GM21515 (cell line): ENCODE data around the gene SLC15A1.
"Not testable (repeated sequence)": the region's sequence is repeated elsewhere in the genome, so short reads cannot be mapped to it uniquely, and the experiment has no call there.

Experiments used
- ATAC-seq: cut with Tn5 transposase; IDR thresholded peaks from one replicate; pipeline ENCODE4 v1.9.1; 2021; ENCODE audit not compliant: unreplicated experiment

SLC15A1 gene

DNA sequence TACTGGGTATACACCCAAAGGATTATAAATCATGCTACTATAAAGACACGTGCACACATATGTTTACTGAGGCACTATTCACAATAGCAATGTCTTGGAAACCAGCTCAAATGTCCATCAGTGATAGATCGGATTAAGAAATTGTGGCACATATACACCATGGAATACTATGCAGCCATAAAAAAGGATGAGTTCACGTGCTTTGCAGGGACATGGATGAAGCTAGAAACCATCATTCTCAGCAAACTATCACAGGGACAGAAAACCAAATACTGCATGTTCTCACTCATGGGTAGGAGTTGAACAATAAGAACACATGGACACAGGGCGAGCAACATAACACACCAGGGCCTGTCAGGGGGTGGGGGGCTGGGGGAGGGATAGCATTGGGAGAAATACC lies 2.0 kb upstream of the SLC15A1 start:
- not testable (repeated sequence) for ATAC-seq

DNA sequence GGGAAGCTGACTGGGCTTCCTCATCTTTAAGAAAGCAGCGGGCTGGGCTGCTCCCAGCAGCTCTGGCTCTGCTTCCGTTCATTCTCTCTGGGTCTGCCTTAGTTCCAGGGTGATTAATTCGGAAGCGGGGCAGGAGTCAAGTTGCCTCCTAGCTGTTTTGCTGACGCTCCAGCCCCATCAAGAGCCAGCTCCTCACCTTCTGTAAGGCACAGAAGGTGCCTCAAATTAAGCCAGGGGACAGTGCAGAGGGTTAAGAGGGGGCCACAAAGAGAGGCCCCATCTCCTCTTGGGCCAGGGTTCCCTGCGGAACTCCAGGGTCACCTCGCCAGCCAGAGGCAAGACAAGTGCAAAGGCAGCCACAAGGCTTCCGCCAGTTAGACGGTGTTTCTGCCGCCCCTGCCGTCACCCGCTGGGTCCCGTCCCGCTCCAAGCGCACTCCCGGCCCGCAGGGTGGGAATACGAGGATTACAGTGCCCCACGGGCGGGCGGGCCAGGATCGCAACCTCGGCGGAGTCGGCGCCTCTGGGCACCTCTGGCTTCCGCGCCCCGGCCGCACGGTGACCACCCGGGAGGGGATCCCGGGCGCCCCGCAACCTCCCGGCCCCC lies 508 bp downstream of the SLC15A1 start:
- no peak for ATAC-seq

DNA sequence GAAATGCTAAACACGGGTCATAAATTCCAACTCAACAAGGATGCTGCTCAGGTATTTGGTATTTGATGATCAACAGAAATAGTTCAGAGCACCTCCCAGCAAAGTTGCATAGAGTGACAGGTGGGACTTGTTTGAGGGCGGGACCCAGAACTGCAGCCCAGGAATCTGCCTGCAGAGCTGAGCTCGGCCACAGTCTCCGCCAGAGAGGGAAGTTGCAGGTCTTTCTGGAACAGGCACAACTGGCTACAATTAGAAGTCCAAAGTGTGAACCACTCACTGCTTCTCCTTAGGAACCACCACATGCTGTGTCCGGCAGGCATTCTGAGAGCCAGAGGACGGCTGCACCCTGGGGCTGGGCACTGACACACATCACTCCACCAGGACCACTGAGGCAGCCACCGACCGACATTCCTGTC lies 1.1 kb downstream of the SLC15A1 start:
- ATAC-seq = no peak

DNA sequence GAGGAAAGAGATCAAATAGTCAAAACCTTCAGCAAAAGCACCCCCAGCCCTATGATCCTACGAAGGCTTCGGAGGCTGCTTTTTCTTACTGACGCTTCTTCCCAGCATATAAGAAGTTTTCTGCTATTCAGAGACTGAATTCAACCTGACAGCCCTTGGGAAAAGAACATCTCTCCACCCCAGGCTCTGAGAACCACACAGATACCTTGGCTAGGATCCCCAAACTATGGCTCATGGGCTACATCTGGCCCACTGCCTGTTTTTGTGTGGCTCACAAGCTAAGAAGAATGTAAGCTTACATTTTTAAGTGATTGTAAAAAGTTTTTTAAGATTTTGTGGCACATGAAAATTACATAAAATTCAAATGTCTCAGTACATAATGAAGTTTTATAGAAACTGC lies 3.0 kb downstream of the SLC15A1 start:
- no peak for ATAC-seq

DNA sequence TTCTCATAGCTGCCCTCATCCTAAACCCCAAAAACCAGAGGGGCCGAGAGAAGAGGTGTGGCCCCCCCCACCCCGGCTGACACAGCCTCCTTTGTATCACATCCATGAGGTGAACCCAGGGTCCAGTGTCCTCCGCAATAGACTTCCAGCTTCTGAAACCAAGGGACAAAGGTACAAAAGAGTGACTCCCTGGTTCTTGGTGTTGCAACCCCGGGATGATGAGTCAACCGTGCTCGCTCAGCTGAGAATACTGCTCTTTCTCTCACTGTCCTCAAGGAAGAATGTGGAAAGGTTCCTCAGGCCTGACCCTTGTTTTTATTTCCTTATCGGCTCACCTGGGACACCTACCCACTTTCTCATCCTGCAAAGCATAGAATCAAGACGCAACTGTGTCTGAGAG lies 5.5 kb downstream of the SLC15A1 start:
- ATAC-seq = no peak

DNA sequence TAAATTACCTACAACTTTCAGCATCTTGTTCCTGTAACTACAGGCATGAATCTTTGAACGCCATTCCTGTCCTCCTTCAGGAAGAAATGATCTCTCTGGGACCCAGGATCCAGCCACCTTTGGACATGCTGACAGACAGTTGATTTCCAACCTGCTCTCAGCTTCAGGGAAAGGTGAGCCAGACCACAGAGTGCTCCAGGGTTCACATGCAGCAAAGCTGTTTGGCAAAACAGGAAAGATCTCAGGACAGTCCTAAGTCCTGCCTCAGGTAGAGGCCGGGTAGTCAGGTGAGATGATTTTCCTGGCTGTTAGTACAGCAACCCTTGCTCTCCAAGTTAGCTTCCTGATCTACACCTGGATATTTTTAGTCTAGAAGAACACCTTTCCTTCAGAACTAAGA lies 9.1 kb downstream of the SLC15A1 start:
- ATAC-seq = no peak

DNA sequence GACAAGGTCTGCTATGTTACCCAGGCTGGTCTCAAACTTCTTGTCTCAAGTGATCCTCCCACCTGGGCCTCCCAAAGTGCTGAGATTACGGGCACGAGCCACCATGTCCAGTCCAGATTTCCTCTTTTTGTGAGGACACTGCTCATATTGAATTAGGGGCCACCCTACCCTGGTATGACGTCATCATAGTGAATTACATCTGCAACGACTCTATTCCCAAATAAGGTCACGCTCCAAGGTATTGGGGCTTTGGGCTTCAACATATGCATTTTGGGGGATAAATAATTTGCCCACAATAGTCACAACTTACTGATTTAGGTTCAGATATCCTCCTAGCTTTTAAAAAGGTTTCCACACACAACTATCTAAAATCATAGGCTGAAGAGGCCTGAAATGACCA lies 9.5 kb downstream of the SLC15A1 start:
- ATAC-seq = no peak

DNA sequence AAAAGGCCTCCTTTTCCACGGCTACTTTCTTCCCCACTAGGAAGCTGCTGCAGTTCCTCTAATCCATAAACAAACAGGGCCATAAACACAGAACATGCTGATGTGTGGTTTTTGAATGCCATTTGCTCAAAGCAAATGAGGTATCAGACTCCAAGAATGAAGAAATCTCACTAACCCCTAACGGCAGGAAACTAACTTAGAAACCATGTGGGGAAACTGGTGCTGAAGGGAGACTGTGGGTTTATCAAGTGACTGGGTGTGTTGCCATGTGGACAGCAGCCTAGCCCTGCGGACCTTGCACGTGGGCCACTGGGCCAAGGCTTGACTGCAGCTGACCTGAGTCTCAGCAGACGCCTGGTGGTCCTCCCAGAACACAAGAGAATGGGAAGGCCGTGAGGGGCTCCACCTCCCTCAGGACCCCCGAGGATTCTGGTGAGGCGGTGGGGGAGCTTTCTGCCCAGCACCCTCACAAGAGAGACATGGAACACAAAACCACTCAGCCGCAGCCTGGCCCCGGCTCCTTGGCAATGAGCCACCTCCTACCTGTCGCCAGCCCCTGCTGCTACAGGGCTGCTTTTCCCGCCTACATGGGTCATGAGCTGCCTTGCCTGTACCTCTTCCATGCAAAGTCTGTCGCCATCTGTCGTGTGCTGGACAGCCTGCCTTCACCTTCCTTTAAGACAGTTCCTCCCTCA lies 10.6 kb downstream of the SLC15A1 start:
- no peak for ATAC-seq

DNA sequence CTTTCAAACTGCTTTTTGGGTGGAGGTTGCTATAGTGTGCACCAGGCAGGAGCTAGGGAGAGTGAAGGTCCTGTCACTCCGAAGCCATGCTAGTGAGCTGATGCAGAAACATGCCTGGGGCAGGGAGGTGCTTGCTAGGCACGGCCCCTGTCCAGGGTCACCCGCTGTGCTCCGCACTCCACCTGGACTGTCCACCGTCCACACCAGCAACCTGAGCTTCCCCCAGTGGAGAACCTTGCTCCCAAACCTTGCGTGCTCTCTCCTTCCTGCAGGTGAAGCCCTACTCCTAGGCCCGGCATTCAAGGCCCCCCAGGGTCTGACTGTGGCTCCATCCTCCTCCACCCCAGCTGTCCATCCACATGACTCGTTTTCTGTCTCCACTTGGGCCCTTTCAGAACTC lies 12.3 kb downstream of the SLC15A1 start:
- no peak for ATAC-seq

DNA sequence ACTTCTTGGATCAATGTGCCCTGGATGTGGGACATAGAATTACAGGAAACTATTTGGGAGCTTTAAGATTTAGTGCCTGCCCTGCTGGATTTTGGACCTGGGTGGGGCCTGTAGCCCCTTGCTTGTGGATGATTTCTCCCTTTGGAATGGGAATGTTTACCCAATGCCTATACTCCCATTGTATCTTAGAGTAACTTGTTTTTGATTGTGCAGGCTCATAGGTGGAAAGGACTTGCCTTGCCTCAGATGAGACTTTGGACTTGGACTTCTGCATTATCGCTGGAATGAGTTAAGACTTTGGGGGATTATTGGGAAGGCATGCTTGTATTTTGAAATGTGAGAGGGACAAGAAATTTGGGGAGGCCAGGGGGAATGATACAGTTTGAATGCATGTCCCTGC lies 13.5 kb downstream of the SLC15A1 start:
- no peak for ATAC-seq

DNA sequence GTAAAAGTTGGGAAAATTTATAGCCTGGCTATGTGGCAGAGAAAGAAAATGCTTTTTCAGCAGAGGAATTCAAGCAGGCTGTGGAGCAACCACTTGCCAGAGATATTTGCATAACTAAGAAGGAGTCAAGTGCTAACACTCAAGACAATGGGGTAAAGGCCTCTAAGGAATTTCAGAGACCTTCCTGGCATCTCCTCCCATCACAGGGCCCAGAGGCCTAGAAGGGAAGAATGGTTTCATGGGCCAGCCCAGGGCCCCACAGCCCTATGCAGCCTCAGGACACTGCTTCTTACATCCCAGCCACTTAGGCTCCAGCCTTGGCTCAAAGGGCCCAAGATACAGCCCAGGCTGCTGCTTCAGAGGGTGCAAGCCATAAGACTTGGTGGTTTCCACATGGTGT lies 14.3 kb downstream of the SLC15A1 start:
- ATAC-seq = no peak

DNA sequence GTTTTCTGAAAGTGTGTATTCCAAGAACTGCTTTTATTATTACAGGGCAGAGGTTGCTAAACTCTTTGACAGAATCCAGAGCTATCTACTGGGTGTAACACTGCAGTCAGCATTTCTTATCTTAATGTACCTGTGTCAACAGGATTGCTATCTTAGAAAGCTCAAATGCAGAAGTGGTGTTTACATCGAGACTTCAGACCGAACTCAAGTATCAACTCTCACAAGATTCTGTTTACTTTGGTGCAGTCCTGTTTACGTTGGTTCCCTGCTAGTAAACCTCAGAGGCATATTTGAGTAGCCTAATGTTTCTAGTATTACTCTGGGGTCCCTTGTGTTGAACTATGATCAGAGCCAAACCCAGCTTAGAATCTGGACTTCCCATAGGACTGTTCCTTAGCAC lies 20.5 kb downstream of the SLC15A1 start:
- ATAC-seq = no peak

DNA sequence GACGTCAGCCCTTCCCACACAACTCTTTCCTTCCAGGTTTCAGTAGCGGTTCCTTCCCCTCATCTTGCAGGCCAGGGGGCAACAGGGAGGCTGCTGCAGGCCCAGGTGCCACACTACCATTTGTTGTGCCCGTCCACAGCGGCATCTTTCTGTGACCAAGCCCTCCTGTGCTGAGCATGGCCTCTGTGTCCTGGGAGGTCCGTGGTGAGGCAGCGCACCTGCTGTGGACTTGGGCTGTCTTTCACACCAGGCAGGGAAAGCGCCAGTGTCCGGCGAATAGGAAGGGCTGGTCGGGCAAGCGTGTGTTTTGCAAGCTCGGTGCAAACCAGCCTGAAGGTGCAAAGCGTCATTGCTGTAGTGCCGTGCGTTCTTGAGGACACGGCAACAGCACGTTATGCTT lies 21.4 kb downstream of the SLC15A1 start:
- ATAC-seq = no peak

DNA sequence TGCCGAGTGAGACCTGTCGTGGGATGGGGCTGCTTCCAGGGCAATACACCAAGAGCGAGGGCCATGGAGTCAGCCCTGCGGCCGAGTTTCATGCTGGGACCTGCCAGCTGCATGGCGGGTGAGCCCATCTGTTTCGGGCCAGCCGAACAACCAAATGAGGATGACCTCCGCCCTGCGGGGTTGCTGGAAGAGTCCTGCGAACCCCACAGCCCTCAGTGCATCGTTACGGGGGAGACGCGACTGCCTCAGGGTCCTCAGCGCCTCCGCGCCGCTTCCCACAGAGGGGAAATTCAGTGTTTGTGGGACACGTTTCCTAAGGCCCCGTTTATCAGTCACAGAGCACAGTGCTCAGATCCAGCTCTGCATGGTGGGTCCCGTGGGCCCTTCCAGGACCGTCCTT lies 22.0 kb downstream of the SLC15A1 start:
- ATAC-seq = no peak

DNA sequence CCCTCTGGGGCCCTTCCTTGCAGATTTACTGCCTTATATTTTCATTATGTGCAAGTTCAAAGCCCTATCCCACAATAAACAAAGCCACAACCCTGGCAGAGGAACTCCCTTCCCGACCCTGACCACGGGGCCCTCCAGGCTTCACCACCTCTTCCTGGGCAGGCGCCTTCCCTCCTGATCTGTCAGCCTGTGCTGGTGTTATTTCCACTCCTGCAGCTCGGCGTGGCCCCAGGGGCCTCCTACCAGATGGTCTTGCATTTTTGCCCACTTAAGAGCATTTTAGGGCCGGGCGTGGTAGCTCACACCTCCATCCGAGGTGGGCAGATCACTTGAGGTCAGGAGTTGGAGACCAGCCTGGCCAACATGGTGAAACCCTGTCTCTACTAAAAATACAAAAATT lies 22.8 kb downstream of the SLC15A1 start:
- no peak for ATAC-seq

DNA sequence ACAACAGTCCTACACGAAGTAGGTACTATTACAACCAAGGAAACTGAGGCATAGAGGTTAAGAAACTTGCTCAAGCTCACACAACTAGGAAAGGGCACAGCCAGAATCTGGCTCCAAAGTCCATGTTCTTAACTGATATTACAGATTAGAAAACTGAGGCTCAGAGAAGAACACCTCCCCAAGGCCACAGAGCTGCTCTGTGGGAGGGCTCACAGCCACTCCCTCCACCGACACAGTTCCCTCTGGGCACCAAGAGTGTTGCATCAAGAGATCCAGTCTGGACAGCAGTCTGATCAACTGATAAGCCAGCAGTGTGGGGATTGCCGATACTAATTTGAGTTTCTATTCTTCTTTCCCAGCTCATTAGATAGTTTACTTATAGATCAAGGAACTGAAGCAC lies 29.5 kb downstream of the SLC15A1 start:
- ATAC-seq = no peak

DNA sequence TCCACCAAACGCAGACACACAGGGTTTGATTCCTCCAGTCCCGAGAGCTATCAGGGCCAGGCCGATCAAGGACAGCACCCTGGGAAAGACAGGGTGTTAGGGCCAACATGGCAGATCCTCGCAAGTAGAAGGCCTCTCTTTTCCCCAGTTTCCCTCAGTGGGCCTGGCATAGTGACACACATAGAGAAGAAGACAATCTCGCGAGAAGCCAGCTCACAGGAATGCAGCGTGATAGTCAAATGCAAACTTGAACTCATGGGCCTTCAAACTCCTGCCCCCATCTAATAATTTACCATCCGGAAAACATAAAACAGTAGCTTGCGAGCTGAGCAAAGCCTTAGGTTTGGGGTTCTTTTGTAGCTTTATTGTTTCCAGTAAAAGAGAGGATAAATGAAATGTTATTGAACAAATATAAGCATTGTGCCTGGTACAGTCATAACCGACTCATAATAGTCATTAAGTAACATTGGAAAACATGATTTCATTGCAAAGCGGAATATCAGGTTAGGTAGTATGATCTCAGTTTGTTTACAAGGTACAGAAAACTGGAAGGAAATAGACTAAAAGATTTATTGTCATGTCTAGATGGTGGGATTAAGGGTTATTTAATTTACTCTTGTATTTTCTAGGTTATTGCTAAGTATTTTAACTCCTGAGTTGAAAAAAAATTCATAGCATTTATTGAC lies 30.5 kb downstream of the SLC15A1 start:
- no peak for ATAC-seq

DNA sequence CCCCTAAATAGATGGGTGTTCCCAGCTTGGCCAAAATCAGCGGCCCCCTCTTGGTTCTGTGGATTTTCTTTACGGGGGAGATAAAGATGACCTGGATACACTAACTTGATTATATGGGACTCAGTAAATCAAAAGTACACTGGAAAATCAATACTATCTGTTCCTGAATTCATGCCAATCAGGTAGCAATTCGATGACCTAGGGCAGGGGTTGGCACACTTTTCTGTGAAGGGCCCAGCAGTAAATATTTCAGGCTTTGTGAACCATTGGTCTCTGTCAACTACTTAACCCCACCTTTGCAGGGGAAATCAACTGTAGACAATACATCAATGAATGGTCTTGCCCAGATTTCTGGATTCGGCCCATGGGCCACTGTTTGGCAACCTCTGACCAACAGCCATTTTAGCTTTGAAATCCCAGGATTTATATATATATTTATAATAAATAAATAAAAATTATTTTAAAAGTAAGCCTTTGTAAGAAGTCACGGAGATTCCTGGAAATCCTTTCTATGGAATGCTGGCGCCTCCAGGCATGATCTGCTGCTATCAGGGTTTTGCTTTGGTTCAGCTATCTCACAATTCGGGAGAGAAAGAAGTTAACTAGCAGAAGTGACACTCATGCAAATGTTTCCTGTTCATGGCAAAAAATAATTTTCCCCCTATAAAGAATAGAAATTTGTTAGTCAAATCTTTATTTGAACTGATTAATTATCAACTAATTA lies 32.8 kb downstream of the SLC15A1 start:
- ATAC-seq = no peak

DNA sequence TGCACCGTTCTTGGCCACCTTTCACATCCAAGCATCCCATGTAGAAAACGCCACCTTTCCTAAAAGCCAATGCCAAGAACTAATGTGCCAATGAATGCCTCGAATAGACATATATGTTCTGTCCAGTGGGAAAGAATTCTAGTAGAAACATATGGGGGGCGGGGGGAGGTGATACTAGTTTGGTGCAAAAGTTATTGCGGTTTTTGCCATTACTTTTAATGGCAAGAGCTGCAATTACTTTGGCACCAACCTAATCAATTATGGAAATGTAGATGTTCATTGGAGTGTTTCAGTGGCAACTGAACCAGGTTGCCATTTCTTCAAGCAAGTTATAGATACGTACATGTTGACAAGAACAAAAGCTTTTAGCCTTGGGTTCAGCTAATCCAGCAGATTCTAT lies 34.6 kb downstream of the SLC15A1 start:
- ATAC-seq = no peak

DNA sequence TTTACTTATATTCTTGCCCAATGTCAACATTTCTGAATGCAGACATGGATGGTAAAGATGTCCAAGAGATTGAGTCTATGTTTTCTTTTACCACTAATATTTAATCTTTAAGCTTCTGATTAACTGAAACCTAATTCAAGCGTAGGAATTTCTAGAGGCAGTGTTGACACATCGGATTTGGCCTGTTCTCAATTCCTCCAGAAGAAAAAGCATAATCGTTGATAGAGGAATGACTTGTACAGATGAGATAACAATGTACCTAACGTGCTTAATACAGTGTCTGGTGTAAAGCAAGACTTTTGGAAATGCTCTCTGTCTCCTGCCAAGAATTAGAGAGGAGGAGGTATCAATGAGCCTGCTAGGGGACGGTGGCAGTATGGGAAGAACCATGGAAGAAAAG lies 35.2 kb downstream of the SLC15A1 start:
- no peak for ATAC-seq

DNA sequence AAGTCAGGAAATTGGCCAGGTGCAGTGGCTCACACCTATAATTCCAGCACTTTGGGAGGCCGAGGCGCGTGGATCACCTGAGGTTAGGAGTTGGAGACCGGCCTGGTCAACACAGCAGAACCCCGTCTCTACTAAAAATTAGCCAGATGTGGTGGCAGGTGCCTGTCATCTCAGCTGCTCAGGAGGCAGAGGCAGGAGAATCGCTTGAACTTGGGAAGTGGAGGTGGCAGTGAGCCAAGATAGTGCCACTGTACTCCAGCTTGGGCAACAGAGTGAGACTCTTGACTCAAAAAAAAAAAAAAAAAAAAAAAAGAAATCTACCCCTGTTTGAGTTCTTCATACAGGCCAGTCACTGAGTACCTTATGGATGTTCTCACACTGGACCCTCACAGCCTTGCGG lies 42.0 kb downstream of the SLC15A1 start:
- no peak for ATAC-seq
